K562 (cell line): ENCODE data around the gene MRM2. TPM values are rescaled to one million over a fixed set of nuclear protein-coding genes. Genes with fewer than 3 reads are reported as not detected.

Experiments used
- ATAC-seq: fragments of 200-7000 bp; cut with Tn5 transposase; 3 replicates; pipeline ENCODE4 v1.9.1; 2020; ENCODE audit warnings: moderate library complexity
- BruUV-seq: library from RNA; stranded (reverse); fragments of 400-500 nt; replicated peaks from 2 replicates; lab custom pipeline; 2021; lab: Mats Ljungman, UMichigan
- CTCF ChIA-PET: fragments of 300-600 bp; formaldehyde crosslinking; extraction: SDS; loops from one replicate; lab custom pipeline; 2021; ENCODE audit warnings: low intra/inter-chr PET ratio; lab: Yijun Ruan, JAX
- POLR2A ChIA-PET: fragments of 300-600, 350-650 bp; sonication (Branson Sonifier 250); formaldehyde crosslinking; extraction: SDS; loops from one replicate; lab custom pipeline; 2021; ENCODE audit warnings: antibody characterized with exemption, inconsistent platforms; lab: Yijun Ruan, JAX
- DNase-seq, 4 experiments: peaks; one replicate each; pipeline versions ENCODE4 v3.0.0 to v3.0.0-alpha.2; 2011 to 2018; ENCODE audit warnings: low spot score in 3 of 4, mixed read lengths in 3 of 4; ENCODE audit errors: extremely low read depth in 1 of 4
- FAIRE-seq: peaks from 2 replicates; lab custom pipeline; 2011; peaks lifted over from hg19 to GRCh38; lab: Jason Lieb, UNC
- H2AFZ ChIP-seq: 2 replicates; pipeline ENCODE4 v1.6.0; 2011; ENCODE audit warnings: low read depth, low read length, control low read depth, inconsistent platforms
- H3K27ac ChIP-seq: fragments of 200-600 bp; 3 replicates; pipeline ENCODE4 v1.8.0; 2011; ENCODE audit warnings: low read depth, mild to moderate bottlenecking, control low read depth, inconsistent platforms, low read length, moderate library complexity, mixed read lengths; ENCODE audit errors: extremely low read depth
- H3K27me3 ChIP-seq, 2 experiments: fragments of 300-600 bp in 1 of 2; 2 replicates in 1 of 2; 3 replicates in 1 of 2; pipeline versions ENCODE4 v1.6.0 to v1.8.0; 2011; ENCODE audit warnings: inconsistent platforms in 2 of 2, low read length in 2 of 2, mild to moderate bottlenecking in 1 of 2, mixed read lengths in 1 of 2, moderate library complexity in 1 of 2; ENCODE audit not compliant: control insufficient read depth in 2 of 2, insufficient read depth in 2 of 2
- H3K36me3 ChIP-seq: fragments of 300-600 bp; 3 replicates; pipeline ENCODE4 v1.8.0; 2011; ENCODE audit warnings: mild to moderate bottlenecking, low read length, inconsistent platforms; ENCODE audit not compliant: control insufficient read depth, insufficient read depth
- H3K4me1 ChIP-seq, 2 experiments: fragments of 200-600 bp in 1 of 2; replicated peaks in 1 of 2; 2 replicates in 1 of 2; 3 replicates in 1 of 2; pipeline versions ENCODE4 v1.5.1 to v1.8.0; 2011; ENCODE audit warnings: inconsistent platforms in 2 of 2, low read length in 2 of 2, mild to moderate bottlenecking in 1 of 2, mixed read lengths in 1 of 2, moderate library complexity in 1 of 2; ENCODE audit not compliant: control insufficient read depth in 2 of 2, insufficient read depth in 2 of 2
- H3K4me2 ChIP-seq: 2 replicates; pipeline ENCODE4 v1.6.1; 2011; ENCODE audit warnings: low read length, control low read depth, inconsistent platforms, mixed read lengths; ENCODE audit not compliant: insufficient read depth
- H3K4me3 ChIP-seq: fragments of 200-600 bp; sonication (generic), shearing (Covaris generic); 2 replicates; pipeline ENCODE4 v1.5.1; 2016; ENCODE audit warnings: control low read depth, inconsistent platforms
- H3K79me2 ChIP-seq: fragments of 200-600 bp; 3 replicates; pipeline ENCODE4 v1.8.0; 2011; ENCODE audit warnings: low read length, inconsistent platforms; ENCODE audit not compliant: control insufficient read depth, insufficient read depth
- H3K9ac ChIP-seq, 2 experiments: 2 replicates each; pipeline versions ENCODE4 v1.6.0 to v1.6.1; 2011; ENCODE audit warnings: low read depth in 2 of 2, low read length in 2 of 2, control low read depth in 1 of 2, inconsistent platforms in 1 of 2, mild to moderate bottlenecking in 1 of 2, mixed read lengths in 1 of 2; ENCODE audit not compliant: insufficient read depth in 1 of 2
- H3K9me1 ChIP-seq: one replicate; pipeline ENCODE4 v1.6.0; 2011; ENCODE audit warnings: inconsistent platforms, mild to moderate bottlenecking, low read length, moderate library complexity; ENCODE audit not compliant: control insufficient read depth, insufficient read depth
- H3K9me3 ChIP-seq: replicated peaks from 2 replicates; pipeline ENCODE4 v1.5.1; 2011; ENCODE audit warnings: low read depth, low read length, inconsistent platforms; ENCODE audit not compliant: control insufficient read depth, insufficient read depth
- H4K20me1 ChIP-seq: replicated peaks from 2 replicates; pipeline ENCODE4 v1.6.1; 2011; ENCODE audit warnings: low read length, inconsistent platforms, mixed read lengths; ENCODE audit not compliant: control insufficient read depth, insufficient read depth
- NR2C1 ChIP-seq, 2 experiments: fragments of 450-650 bp; IDR thresholded peaks; 2 replicates each; pipeline ENCODE4 v1.6.1; 2017; ENCODE audit warnings: mild to moderate bottlenecking in 2 of 2, antibody characterized with exemption in 1 of 2, inconsistent platforms in 1 of 2, missing compliant biosample characterization in 1 of 2, missing genetic modification characterization in 1 of 2
- POLR2G ChIP-seq: fragments of 200-400 bp; formaldehyde crosslinking; IDR thresholded peaks from 2 replicates; pipeline ENCODE4 v1.6.1; 2017; ENCODE audit warnings: low read depth, mild to moderate bottlenecking, antibody characterized with exemption, low read length, moderate library complexity
- RBM22 ChIP-seq: fragments of 200-400 bp; formaldehyde crosslinking; IDR thresholded peaks from 2 replicates; pipeline ENCODE4 v1.6.1; 2018; ENCODE audit warnings: low read length, low read depth; ENCODE audit not compliant: poor library complexity, severe bottlenecking
- ZNF263 ChIP-seq: sonication (generic); formaldehyde crosslinking; IDR thresholded peaks from 2 replicates; pipeline ENCODE4 v1.8.0; 2022; ENCODE audit warnings: mild to moderate bottlenecking, missing genetic modification reagents, borderline replicate concordance
- WGBS: fragments of 100-300 bp; shearing (Covaris generic); methylation state at CpG from one replicate; pipeline ENCODE4 v1.1.6; 2016; ENCODE audit warnings: low coverage, mixed read lengths; ENCODE audit not compliant: insufficient coverage; ENCODE audit errors: missing lambda C conversion rate; 5-methylcytosine and 5-hydroxymethylcytosine counted together
- in situ Hi-C: fragments of 300-500 bp; cut with MboI; formaldehyde crosslinking; loops from 4 replicates; pipeline ENCODE4 v1.15.0; 2018; ENCODE audit warnings: inconsistent platforms, mixed read lengths
- intact Hi-C: fragments of 100-400 bp; cut with micrococcal nuclease; formaldehyde crosslinking; loops from 2 replicates; pipeline ENCODE4 v1.14.2; 2022
- polyA plus RNA-seq, 8 experiments: library from polyadenylated mRNA; depleted of rRNA in 4 of 8; stranded (reverse) in 5 of 8; unstranded in 3 of 8; fragments of >200 nt; fragmentation: Nextera tagmentation in 2 of 8; fragmentation: Illumina TruSeq in 1 of 8; extraction: Ambion mirVana in 2 of 8; extraction: Trizol in 1 of 8; gene quantifications; 2 replicates each; pipeline versions ENCODE4 v1.2.1 to v1.2.3, GENCODE V29; 2011 to 2014; ENCODE audit warnings: inconsistent platforms in 1 of 8, missing spikeins in 1 of 8
- total RNA-seq, 7 experiments: library from RNA; depleted of rRNA in 6 of 7; stranded (reverse); fragments of >200 nt in 6 of 7; fragmentation: Illumina TruSeq in 2 of 7; extraction: Trizol in 2 of 7; gene quantifications; 2 replicates each; pipeline versions ENCODE4 v1.2.1 to v1.2.3, GENCODE V29; 2011 to 2021; ENCODE audit warnings: low replicate concordance in 1 of 7

The MRM2 gene
- total and polyA plus RNA-seq, 9 of the 15 experiments (the other 6 are each of a cell fraction or from before 2014, with no cell fraction given): 32.4 to 116 (median 50.5) TPM

- no peak overlapping the region for H2AFZ ChIP-seq
- peak overlapping the region in 1 of 2 experiments; percentile 48; a peak in 2 of 4 replicates for H3K9ac ChIP-seq
- BruUV-seq: TSS peak; percentile 43
- ChIA-PET POLR2A (interaction anchor here (0.7 kb wide), 2 partner anchors 28 to 59 kb away, joined by 3 to 4 read pairs; no protein-coding TSS in a partner anchor), CTCF (no interaction called here)
- peaks cover 2% of the 10 kb centered on the region for H3K9me1 ChIP-seq
- H3K4me1 ChIP-seq: peaks cover 0 to 29% of the 10 kb centered on the region in 2 experiments; a peak in 1 of 5 replicates
- in situ Hi-C loops: loop anchor here (5.0 kb wide), 1 partner anchor 803 kb away; no protein-coding TSS in a partner anchor
- FAIRE-seq: no peak
- no peak overlapping the region for H3K4me2 ChIP-seq
- DNase-seq: no peak
- no peak overlapping the region for H3K4me3 ChIP-seq
- H4K20me1 ChIP-seq: no peaks in the 10 kb centered on the region
- H3K36me3 ChIP-seq: peaks cover 56% of the 10 kb centered on the region; the same call in 2 of the 3 replicates
- H3K79me2 ChIP-seq: no peaks in the 10 kb centered on the region
- H3K27ac ChIP-seq: no peak overlapping the region
- H3K27me3 ChIP-seq: no peaks in the 10 kb centered on the region
- H3K9me3 ChIP-seq: no peaks in the 10 kb centered on the region
- intact Hi-C loops: no loop called here
- TF ChIP-seq POLR2G (peak; percentile 52; the same call in 1 of the 2 replicates), ZNF263 (peak; percentile 54), NR2C1 (IDR thresholded peaks at IDR 0.05) (no peak), NR2C1 (tag; IDR thresholded peaks at IDR 0.05) (no peak), RBM22 (peak; percentile 26)
- 89% methylated on average over 21 of the region's 31 CpGs for WGBS
- ATAC-seq: no peak
Observed at GRCh38 chr7:2254429-2255144, 12.6 kb upstream of the MRM2 start.
